AG04449 (cell line): ENCODE data around the gene ENTHD1.

Experiments used
- CTCF ChIA-PET: fragments of 350-600 bp; formaldehyde crosslinking; extraction: SDS; loops from one replicate; lab custom pipeline; 2021; ENCODE audit warnings: antibody characterized with exemption; lab: Yijun Ruan, JAX
- POLR2A ChIA-PET: fragments of 400-600, 350-600 bp; formaldehyde crosslinking; extraction: SDS; loops from one replicate; lab custom pipeline; 2020; ENCODE audit warnings: antibody characterized with exemption, inconsistent platforms; lab: Yijun Ruan, JAX
- DNase-seq: peaks from one replicate; pipeline ENCODE4 v3.0.0-alpha.2; 2010; ENCODE audit warnings: low read depth, low spot score
- H3K4me3 ChIP-seq: 2 replicates; pipeline ENCODE4 v1.5.1; 2011; ENCODE audit warnings: low read depth, mild to moderate bottlenecking, control low read depth, low read length
- CTCF ChIP-seq: IDR thresholded peaks from one replicate; pipeline ENCODE4 v1.5.1; 2011; ENCODE audit warnings: mild to moderate bottlenecking, moderate library complexity, low read length, control low read depth, inconsistent platforms; ENCODE audit not compliant: insufficient read depth; ENCODE audit errors: missing control alignments

ENTHD1 gene

GRCh38 chr22:39724390-39724789 lies 169.2 kb downstream of the ENTHD1 start:
- ChIA-PET CTCF (no interaction called here), POLR2A (no interaction called here)
- no peak overlapping the region for H3K4me3 ChIP-seq
- DNase-seq: no peak
- TF ChIP-seq CTCF: no peak

GRCh38 chr22:39723899-39724351 lies 169.6 kb downstream of the ENTHD1 start:
- no peak for DNase-seq
- POLR2A ChIA-PET: no interaction called here

GRCh38 chr22:39723463-39723862 lies 170.1 kb downstream of the ENTHD1 start:
- ChIA-PET POLR2A (no interaction called here), CTCF (no interaction called here)
- H3K4me3 ChIP-seq: no peak overlapping the region
- DNase-seq: no peak
- no peak for TF ChIP-seq CTCF

More at GRCh38 chr22:39723899-39724351, 169.6 kb downstream of the ENTHD1 start:
- CTCF ChIA-PET: no interaction called here
- TF ChIP-seq CTCF: no peak
- H3K4me3 ChIP-seq: no peak overlapping the region

GRCh38 chr22:39722501-39722900 lies 171.1 kb downstream of the ENTHD1 start:
- ChIA-PET POLR2A (no interaction called here), CTCF (no interaction called here)
- no peak for TF ChIP-seq CTCF
- no peak overlapping the region for H3K4me3 ChIP-seq
- DNase-seq: no peak

- no peak overlapping the region for H3K4me3 ChIP-seq
- TF ChIP-seq CTCF: no peak
- ChIA-PET POLR2A (no interaction called here), CTCF (interaction anchor here (0.8 kb wide), 1 partner anchor 187 kb away, joined by 3 read pairs; no protein-coding TSS in a partner anchor)
- DNase-seq: no peak
Measured at GRCh38 chr22:39722032-39722325, 171.6 kb downstream of the ENTHD1 start.

- DNase-seq: no peak
- H3K4me3 ChIP-seq: no peak overlapping the region
- POLR2A ChIA-PET: no interaction called here
- no peak for TF ChIP-seq CTCF
- CTCF ChIA-PET: interaction anchor here (0.8 kb wide), 1 partner anchor 187 kb away, joined by 3 read pairs; no protein-coding TSS in a partner anchor
Measured at GRCh38 chr22:39721206-39722031, 172.1 kb downstream of the ENTHD1 start.
